Sigmoid colon (tissue), 7 donors: ENCODE measurements around the gene CCDC70. TPM values are rescaled to one million over a fixed set of nuclear protein-coding genes. Genes with fewer than 3 reads are reported as not detected.

Experiments
- DNase-seq: peaks from one replicate; pipeline ENCODE4 v3.0.0-alpha.2; 2019
- H3K27ac ChIP-seq, 4 donors: fragments of 200-600 bp; sonication (generic); one replicate each; pipeline ENCODE4 v1.5.1; 2016 to 2019; ENCODE audit warnings: mild to moderate bottlenecking in 1 of 4
- H3K27me3 ChIP-seq, 3 donors: fragments of 200-600 bp; sonication (generic); one replicate each; pipeline ENCODE4 v1.5.1; 2019; ENCODE audit warnings: mild to moderate bottlenecking in 1 of 3
- H3K36me3 ChIP-seq, 4 donors: fragments of 200-600 bp; sonication (generic); one replicate each; pipeline ENCODE4 v1.5.1; 2016 to 2019
- H3K4me1 ChIP-seq, 4 donors: fragments of 200-600 bp; sonication (generic); one replicate each; pipeline ENCODE4 v1.5.1; 2017 to 2019
- H3K4me3 ChIP-seq, 4 donors: fragments of 200-600 bp; sonication (generic); one replicate each; pipeline ENCODE4 v1.5.1; 2017 to 2019; ENCODE audit warnings: mild to moderate bottlenecking in 2 of 4, moderate library complexity in 1 of 4
- H3K9me3 ChIP-seq, 4 donors: fragments of 200-600 bp in 3 of 4; sonication (generic) in 3 of 4; one replicate each; pipeline versions ENCODE4 v1.5.1 to v1.6.1; 2013 to 2019
- EP300 ChIP-seq, 4 donors: sonication (generic); formaldehyde crosslinking; IDR thresholded peaks; one replicate each; pipeline ENCODE4 v1.6.1; 2017; ENCODE audit warnings: antibody characterized with exemption in 4 of 4
- POLR2A ChIP-seq, 2 donors: fragments of 450-650 bp; IDR thresholded peaks; one replicate each; pipeline ENCODE4 v1.6.1; 2016; ENCODE audit warnings: antibody characterized with exemption in 2 of 2, mild to moderate bottlenecking in 2 of 2, moderate library complexity in 2 of 2
- POLR2AphosphoS5 ChIP-seq, 4 donors: sonication (generic); formaldehyde crosslinking; IDR thresholded peaks; one replicate each; pipeline ENCODE4 v1.6.1; 2017; ENCODE audit warnings: antibody characterized with exemption in 4 of 4
- WGBS, 2 donors: extraction: QIAGEN DNeasy Blood & Tissue Kit; methylation state at CpG; one replicate each; pipeline ENCODE4 v1.1.7; 2013; 5-methylcytosine and 5-hydroxymethylcytosine counted together
- intact Hi-C: fragments of 100-400 bp; cut with DNase I; formaldehyde crosslinking; loops from one replicate; pipeline ENCODE4 v1.15.1; 2023
- polyA plus RNA-seq, 3 donors: library from polyadenylated mRNA; stranded (reverse); fragments of 200-250 nt; gene quantifications; one replicate each; pipeline ENCODE4 v1.2.3, GENCODE V29; 2013
- total RNA-seq, 4 donors: library from RNA; depleted of rRNA; stranded (reverse); fragments of >200 nt; gene quantifications; one replicate each; pipeline ENCODE4 v1.1.0, GENCODE V29; 2016
- TF ChIP-seq, protein P1 (sequence below), 4 experiments: fragments of 450-650 bp in 3 of 4; fragments of 200-600 bp in 1 of 4; IDR thresholded peaks; one replicate each; pipeline ENCODE4 v1.5.1; 2016 to 2019; ENCODE audit warnings: antibody characterized with exemption in 4 of 4, mild to moderate bottlenecking in 3 of 4, moderate library complexity in 2 of 4
- donor health status: healthy with polysubstance abuse.
- donor health status: Bipolar disorder and iron deficiency.
- donor health status: healthy.

CCDC70 gene
- total and polyA plus RNA-seq, 7 donors: not detected

DNA sequence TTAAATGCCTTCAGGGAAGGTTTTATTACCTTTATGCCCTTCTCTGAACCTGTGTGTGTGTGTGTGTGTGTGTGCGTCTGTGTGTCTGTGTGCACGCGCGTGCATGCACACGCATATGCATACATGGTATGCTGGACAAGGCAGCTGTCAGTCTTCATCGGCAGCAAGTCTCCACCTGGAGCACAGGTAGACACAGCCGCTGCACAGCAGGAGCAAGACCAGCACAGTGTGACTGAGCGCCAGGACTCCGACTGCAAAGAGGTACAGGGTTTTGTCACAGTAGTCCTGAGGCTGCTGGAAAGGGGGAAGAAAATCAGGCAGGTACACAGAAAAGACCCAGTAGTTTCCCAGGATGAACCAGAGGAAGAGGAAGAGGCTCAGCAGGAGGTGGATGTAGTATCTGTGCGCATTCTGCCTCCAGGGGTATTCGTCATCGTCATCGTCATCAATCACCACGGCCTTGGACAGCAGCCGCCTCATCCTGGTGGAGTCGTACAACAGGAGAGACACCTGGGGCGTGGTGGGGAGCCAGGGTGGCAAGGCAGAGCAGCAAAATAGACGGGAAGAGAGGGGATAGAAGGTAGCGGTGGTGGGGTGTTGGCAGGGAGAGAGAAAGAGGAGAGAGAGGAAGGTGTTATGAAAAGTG, 45.0 kb upstream of the CCDC70 start:
- TF ChIP-seq POLR2AphosphoS5 (IDR thresholded peaks at IDR 0.05) (no peak), EP300 (IDR thresholded peaks at IDR 0.05) (no peak), POLR2A (IDR thresholded peaks at IDR 0.05) (no peak)
- TF ChIP-seq, protein P1, sequence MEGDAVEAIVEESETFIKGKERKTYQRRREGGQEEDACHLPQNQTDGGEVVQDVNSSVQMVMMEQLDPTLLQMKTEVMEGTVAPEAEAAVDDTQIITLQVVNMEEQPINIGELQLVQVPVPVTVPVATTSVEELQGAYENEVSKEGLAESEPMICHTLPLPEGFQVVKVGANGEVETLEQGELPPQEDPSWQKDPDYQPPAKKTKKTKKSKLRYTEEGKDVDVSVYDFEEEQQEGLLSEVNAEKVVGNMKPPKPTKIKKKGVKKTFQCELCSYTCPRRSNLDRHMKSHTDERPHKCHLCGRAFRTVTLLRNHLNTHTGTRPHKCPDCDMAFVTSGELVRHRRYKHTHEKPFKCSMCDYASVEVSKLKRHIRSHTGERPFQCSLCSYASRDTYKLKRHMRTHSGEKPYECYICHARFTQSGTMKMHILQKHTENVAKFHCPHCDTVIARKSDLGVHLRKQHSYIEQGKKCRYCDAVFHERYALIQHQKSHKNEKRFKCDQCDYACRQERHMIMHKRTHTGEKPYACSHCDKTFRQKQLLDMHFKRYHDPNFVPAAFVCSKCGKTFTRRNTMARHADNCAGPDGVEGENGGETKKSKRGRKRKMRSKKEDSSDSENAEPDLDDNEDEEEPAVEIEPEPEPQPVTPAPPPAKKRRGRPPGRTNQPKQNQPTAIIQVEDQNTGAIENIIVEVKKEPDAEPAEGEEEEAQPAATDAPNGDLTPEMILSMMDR (IDR thresholded peaks at IDR 0.05): no peak
- intact Hi-C loops: loop anchor here (5.0 kb wide), 2 partner anchors 196 to 311 kb away; partner anchors contain the start of genes ALG11, ATP7B and NEK5
- Histone ChIP-seq H3K9me3 (no peaks in the 10 kb centered on the region), H3K36me3 (no peaks in the 10 kb centered on the region), H3K27me3 (no peaks in the 10 kb centered on the region), H3K4me3 (no peak overlapping the region), H3K27ac (no peak overlapping the region), H3K4me1 (peaks cover 0 to 23% (median 15%) of the 10 kb centered on the region in 4 donors)
- no peak for DNase-seq
- 83 to 89% methylated on average over 19 of the region's 19 CpGs for WGBS, 2 donors

DNA sequence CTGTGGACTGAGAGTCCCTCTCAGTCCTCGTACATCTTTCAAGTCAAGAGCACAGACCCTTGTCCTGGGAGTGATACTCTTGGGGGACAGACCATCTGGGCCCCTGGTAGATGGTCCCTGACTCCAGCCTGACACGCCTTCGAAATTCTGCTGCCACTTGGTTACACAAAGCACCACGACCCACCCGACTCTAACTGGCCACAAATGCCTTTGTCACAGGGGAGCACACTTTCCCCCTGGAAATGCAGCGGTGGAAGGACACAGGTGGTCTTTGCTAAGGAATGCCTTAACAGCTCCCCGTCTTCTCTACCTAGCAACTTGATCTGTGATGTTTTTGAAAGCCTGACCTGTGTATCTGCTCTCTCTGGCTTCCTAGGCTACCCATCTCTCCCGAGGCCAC, 44.1 kb upstream of the CCDC70 start:
- no peaks in the 10 kb centered on the region for H3K36me3 ChIP-seq
- H3K9me3 ChIP-seq: no peaks in the 10 kb centered on the region
- H3K4me1 ChIP-seq: peaks cover 0 to 23% (median 15%) of the 10 kb centered on the region in 4 donors
- no peak overlapping the region for H3K27ac ChIP-seq
- TF ChIP-seq POLR2AphosphoS5 (IDR thresholded peaks at IDR 0.05) (no peak), EP300 (IDR thresholded peaks at IDR 0.05) (no peak), POLR2A (IDR thresholded peaks at IDR 0.05) (no peak)
- TF ChIP-seq, protein P1 (IDR thresholded peaks at IDR 0.05): no peak
- H3K4me3 ChIP-seq: no peak overlapping the region
- no peaks in the 10 kb centered on the region for H3K27me3 ChIP-seq
- peak; percentile 58 for DNase-seq
- intact Hi-C loops: loop anchor here (5.0 kb wide), 2 partner anchors 195 to 310 kb away; partner anchors contain the start of genes ALG11, ATP7B and NEK5
- WGBS, 2 donors: 75 to 88% methylated on average over 8 of the region's 8 CpGs

DNA sequence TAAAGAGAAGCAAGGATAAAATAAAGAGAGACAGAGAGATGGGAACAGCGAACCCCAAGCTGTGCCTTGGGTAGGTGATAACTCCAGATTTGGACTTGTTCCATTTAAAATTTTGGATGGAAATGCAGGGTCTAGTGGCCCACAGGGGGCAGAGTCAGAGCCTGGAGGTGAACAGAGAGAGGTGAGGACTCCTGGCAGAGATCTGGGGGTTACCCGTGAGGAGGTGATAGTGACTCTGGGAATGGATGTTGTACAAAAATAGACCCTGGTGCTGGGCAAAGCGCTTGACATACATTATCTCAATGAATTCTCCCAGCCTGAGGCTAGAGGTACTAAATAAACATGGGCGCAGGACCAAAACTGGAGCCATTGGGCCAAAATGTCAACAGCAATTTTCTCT, 43.5 kb upstream of the CCDC70 start:
- intact Hi-C loops: loop anchor here (5.0 kb wide), 2 partner anchors 194 to 309 kb away; partner anchors contain the start of genes ALG11, ATP7B and NEK5
- H3K27me3 ChIP-seq: no peaks in the 10 kb centered on the region
- no peaks in the 10 kb centered on the region for H3K9me3 ChIP-seq
- TF ChIP-seq POLR2A (IDR thresholded peaks at IDR 0.05) (no peak), EP300 (IDR thresholded peaks at IDR 0.05) (no peak), POLR2AphosphoS5 (IDR thresholded peaks at IDR 0.05) (no peak)
- TF ChIP-seq, protein P1 (IDR thresholded peaks at IDR 0.05): no peak
- H3K4me1 ChIP-seq: peaks cover 0 to 23% (median 15%) of the 10 kb centered on the region in 4 donors
- no peak overlapping the region for H3K4me3 ChIP-seq
- H3K36me3 ChIP-seq: no peaks in the 10 kb centered on the region
- DNase-seq: peak; percentile 46
- WGBS, 2 donors: 92 to 97% methylated on average over 4 of the region's 4 CpGs
- H3K27ac ChIP-seq: no peak overlapping the region

DNA sequence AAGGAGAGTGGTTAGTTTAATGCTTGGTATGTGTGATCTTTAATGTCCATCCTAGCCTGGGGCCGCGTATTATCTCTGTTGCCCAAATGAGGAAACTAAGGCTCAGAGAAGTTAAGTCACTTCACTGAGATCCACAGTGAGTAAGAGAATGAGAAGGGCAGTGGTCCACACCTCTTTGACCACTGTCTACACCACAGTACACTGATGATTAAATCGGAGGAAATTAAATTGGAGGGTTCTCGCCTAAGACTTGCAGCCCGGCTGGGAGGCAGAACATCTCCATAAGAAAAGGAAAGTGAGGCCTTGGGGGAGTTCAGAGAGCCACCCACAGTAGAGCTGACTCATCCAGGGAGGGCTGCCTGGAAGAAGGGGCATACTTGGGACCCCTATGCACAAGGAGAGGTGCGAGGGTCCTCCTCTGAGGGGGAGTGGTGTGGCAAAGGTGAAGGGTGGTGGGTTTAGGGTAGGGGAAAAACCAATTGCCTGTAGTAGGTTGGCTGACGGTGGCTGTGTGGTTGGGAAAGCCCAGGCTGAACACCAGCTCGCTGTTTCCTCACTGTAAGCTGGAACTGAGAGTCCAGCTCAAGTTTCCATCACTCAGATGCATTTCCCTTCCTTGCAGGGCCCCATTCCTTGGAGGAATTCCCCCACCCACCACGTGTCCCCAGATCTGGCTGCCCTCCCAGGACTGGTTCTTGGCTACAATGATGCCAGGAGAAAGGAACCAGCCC, 42.8 kb upstream of the CCDC70 start:
- Histone ChIP-seq H3K4me1 (peaks cover 0 to 23% (median 16%) of the 10 kb centered on the region in 4 donors), H3K4me3 (no peak overlapping the region), H3K27ac (no peak overlapping the region), H3K9me3 (no peaks in the 10 kb centered on the region), H3K27me3 (no peaks in the 10 kb centered on the region), H3K36me3 (no peaks in the 10 kb centered on the region)
- TF ChIP-seq POLR2A (IDR thresholded peaks at IDR 0.05) (no peak), EP300 (IDR thresholded peaks at IDR 0.05) (no peak), POLR2AphosphoS5 (IDR thresholded peaks at IDR 0.05) (no peak)
- 68 to 79% methylated on average over 9 of the region's 9 CpGs for WGBS, 2 donors
- peak; percentile 76 for DNase-seq
- intact Hi-C loops: loop anchor here (5.0 kb wide), 2 partner anchors 193 to 308 kb away; partner anchors contain the start of genes ALG11, ATP7B and NEK5

DNA sequence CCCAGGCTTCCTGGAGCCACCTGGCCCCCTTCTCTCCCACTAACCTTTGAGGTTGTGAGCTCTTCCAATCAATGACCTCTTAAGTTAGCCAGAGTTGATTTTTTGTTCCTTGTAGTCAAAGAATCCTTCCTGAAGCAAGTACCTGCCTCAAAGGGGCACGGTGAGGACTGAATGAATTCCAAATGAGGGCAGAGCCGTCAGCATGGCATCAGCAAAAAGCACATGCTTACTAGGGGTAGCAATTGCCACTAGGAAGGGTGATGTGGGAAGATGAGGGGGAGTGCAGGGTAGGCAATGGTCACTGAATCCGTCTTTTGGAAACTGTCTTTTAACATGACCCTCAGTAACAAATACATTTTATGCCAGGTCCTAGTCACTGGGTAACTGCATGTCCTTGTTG, 42.2 kb upstream of the CCDC70 start:
- H3K27ac ChIP-seq: no peak overlapping the region
- H3K9me3 ChIP-seq: no peaks in the 10 kb centered on the region
- no peak for TF ChIP-seq POLR2A (IDR thresholded peaks at IDR 0.05)
- no peak for TF ChIP-seq EP300 (IDR thresholded peaks at IDR 0.05)
- no peak for TF ChIP-seq POLR2AphosphoS5 (IDR thresholded peaks at IDR 0.05)
- TF ChIP-seq, protein P1 (IDR thresholded peaks at IDR 0.05): no peak
- no peaks in the 10 kb centered on the region for H3K36me3 ChIP-seq
- 88 to 90% methylated on average over 3 of the region's 3 CpGs for WGBS, 2 donors
- H3K4me3 ChIP-seq: no peak overlapping the region
- H3K4me1 ChIP-seq: peaks cover 0 to 28% (median 18%) of the 10 kb centered on the region in 4 donors
- intact Hi-C loops: loop anchor here (5.0 kb wide), 2 partner anchors 193 to 308 kb away; partner anchors contain the start of genes ALG11, ATP7B and NEK5
- H3K27me3 ChIP-seq: no peaks in the 10 kb centered on the region
- peak; percentile 44 for DNase-seq
